ENCODE results near the gene POLN.

GRCh38 chr4:2284161-2284933, 42.4 kb upstream of the POLN start:
- no peak for TF ChIP-seq TOX (CRISPR knock-in tag; IDR thresholded peaks at IDR 0.05; ENCODE audit: borderline replicate concordance)
- no peak for TF ChIP-seq ARNTL (CRISPR knock-in tag; IDR thresholded peaks at IDR 0.05; ENCODE audit: borderline replicate concordance, low read depth)

All from SK-N-SH treated with all-trans-retinoic acid at 6 μM for 48 hours (cell line).